SJSA1 (cell line): ENCODE results near the gene OR5M10. TPM values are rescaled to one million over a fixed set of nuclear protein-coding genes. Genes with fewer than 3 reads are reported as not detected.

Source experiments
- total RNA-seq: library from RNA; depleted of rRNA; stranded (reverse); fragments of >200 nt; shearing (Covaris generic); gene quantifications from 2 replicates; pipeline ENCODE4 v1.2.3, GENCODE V29; 2014; rRNA removed

Gene OR5M10
- total RNA-seq, 1 experiment from 2014 or later: not detected

Other genes with a start within 250 kb of the OR5M10 start
- not detected in 2 replicates for gene OR8K1, start 231.7 kb downstream of the OR5M10 start, total RNA-seq
- gene OR8J1, start 223.4 kb downstream of the OR5M10 start, total RNA-seq: not detected in 2 replicates
- gene OR8U1, start 202.1 kb downstream of the OR5M10 start, total RNA-seq: not detected in 2 replicates
- not detected in 2 replicates for gene OR5AL1, start 165.0 kb downstream of the OR5M10 start, total RNA-seq
- gene OR5M3, start 104.4 kb downstream of the OR5M10 start, total RNA-seq: not detected in 2 replicates
- not detected in 2 replicates for gene OR5M8, start 86.4 kb downstream of the OR5M10 start, total RNA-seq
- not detected in 2 replicates for gene OR5M11, start 34.5 kb downstream of the OR5M10 start, total RNA-seq
- gene OR5M1, start 37.2 kb upstream of the OR5M10 start, total RNA-seq: not detected in 2 replicates
- not detected in 2 replicates for gene OR5AP2, start 64.7 kb upstream of the OR5M10 start, total RNA-seq
- not detected in 2 replicates for gene OR5AR1, start 86.0 kb upstream of the OR5M10 start, total RNA-seq
- not detected in 2 replicates for gene OR9G1, start 121.4 kb upstream of the OR5M10 start, total RNA-seq
- not detected in 2 replicates for gene OR9G4, start 171.0 kb upstream of the OR5M10 start, total RNA-seq